ENCODE data around the gene FXYD1.
A peak's percentile ranks its signal among the peaks of the same experiment; 100 is the strongest.

The FXYD1 gene

DNA sequence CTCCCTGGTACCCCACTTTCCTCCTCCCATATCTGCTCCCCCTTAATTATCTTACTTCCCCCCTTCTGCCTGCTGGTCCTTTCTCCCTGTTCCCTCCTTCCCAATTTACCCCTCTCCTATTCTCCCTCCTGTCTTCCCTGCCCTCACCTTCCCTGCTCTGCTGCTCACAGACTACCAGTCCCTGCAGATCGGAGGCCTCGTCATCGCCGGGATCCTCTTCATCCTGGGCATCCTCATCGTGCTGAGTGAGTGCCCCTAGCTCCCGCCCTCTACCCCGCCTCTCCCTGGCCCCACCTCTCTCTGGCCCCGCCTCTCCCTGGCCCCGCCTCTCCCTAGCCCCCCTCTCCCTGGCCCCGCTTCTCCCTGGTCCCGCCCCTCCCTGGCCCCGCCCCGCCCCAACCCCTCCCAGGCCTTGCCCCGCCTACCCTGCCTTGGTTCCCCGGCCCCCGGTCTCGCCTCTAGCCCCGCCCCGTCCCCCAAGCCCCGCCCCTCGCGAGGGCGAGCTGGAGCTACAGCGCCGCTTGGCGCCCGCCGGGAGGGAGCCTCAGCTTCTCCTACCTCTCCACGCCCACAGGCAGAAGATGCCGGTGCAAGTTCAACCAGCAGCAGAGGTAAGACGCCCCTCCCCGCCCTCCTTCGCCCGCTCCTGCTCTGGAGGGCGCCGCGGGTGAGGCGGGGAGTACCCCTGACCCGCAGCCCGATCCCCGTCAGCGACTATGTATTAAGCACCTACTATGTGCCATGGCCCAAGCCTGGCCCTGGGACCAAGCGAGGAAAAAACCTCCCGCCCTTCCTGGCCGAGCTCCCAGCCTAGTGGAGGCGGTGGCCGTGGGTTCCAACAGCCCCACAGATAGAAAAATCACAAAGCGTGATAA is 2.6 kb downstream of the FXYD1 start:
- peaks cover 0 to 5% of the 10 kb centered on the region in 2 donors for H3K27me3 ChIP-seq (ENCODE audit: control insufficient read depth in 2 of 2, insufficient read depth in 2 of 2, low read length in 2 of 2)
- H3K4me3 ChIP-seq (ENCODE audit: low read length in 2 of 2) = peak overlapping the region; percentile 65 to 70
- H3K4me1 ChIP-seq (ENCODE audit: control insufficient read depth in 2 of 2, insufficient read depth in 2 of 2, low read length in 2 of 2) = peaks cover 25 to 33% of the 10 kb centered on the region in 2 donors
- H3K9ac ChIP-seq (ENCODE audit: low read depth in 1 of 2, low read length in 2 of 2) = peak overlapping the region; percentile 56 to 74
- H3K27ac ChIP-seq (ENCODE audit: low read depth in 2 of 2, low read length in 2 of 2) = peak overlapping the region; percentile 63 to 71
- H3K9me3 ChIP-seq (ENCODE audit: control insufficient read depth in 2 of 2, low read length in 2 of 2) = no peaks in the 10 kb centered on the region
- no peaks in the 10 kb centered on the region for H3K36me3 ChIP-seq (ENCODE audit: control insufficient read depth in 2 of 2, insufficient read depth in 2 of 2, low read length in 2 of 2)

DNA sequence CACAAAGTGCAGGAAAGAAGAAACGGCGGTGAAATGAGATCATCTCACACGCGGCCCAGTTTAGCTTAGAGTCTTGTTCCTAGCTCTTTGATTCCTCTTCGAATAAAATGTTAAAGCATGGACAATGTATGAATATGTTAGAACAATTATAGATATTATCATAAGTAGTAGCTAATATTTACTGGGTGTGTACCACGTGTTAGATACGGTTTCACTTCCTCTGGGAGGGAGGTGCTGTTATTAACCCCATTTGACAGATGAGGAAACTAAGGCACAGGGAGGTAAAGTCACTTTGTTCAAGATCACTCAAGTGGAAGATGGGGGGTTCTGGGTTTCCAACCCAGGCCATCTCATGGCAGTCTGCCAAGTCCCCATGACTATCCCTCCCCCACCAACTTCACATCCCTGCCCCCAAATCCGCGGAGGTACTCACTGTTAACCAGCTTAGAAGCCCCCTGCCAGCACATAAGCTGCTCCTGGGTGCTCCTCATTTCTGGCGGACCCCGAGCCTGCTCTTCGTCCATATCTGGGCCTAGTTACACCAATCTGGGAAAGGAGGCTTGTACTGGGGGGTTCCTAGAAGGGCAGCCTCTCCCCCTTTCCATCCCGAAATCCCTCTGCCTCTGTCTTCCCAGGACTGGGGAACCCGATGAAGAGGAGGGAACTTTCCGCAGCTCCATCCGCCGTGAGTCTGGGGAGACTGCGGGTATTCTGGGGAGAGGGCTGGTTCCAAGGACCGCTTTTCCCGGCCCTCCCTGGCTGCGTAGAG is 3.4 kb downstream of the FXYD1 start:
- H3K27ac ChIP-seq (ENCODE audit: low read depth in 2 of 2, low read length in 2 of 2) = no peak overlapping the region
- H3K27me3 ChIP-seq (ENCODE audit: control insufficient read depth in 2 of 2, insufficient read depth in 2 of 2, low read length in 2 of 2) = peaks cover 0 to 5% of the 10 kb centered on the region in 2 donors
- no peaks in the 10 kb centered on the region for H3K36me3 ChIP-seq (ENCODE audit: control insufficient read depth in 2 of 2, insufficient read depth in 2 of 2, low read length in 2 of 2)
- peak overlapping the region in 1 of 2 donors; percentile 34 for H3K9ac ChIP-seq (ENCODE audit: low read depth in 1 of 2, low read length in 2 of 2)
- H3K9me3 ChIP-seq (ENCODE audit: control insufficient read depth in 2 of 2, low read length in 2 of 2) = no peaks in the 10 kb centered on the region
- H3K4me1 ChIP-seq (ENCODE audit: control insufficient read depth in 2 of 2, insufficient read depth in 2 of 2, low read length in 2 of 2) = peaks cover 20 to 26% of the 10 kb centered on the region in 2 donors
- H3K4me3 ChIP-seq (ENCODE audit: low read length in 2 of 2) = peak overlapping the region in 1 of 2 donors; percentile 32

DNA sequence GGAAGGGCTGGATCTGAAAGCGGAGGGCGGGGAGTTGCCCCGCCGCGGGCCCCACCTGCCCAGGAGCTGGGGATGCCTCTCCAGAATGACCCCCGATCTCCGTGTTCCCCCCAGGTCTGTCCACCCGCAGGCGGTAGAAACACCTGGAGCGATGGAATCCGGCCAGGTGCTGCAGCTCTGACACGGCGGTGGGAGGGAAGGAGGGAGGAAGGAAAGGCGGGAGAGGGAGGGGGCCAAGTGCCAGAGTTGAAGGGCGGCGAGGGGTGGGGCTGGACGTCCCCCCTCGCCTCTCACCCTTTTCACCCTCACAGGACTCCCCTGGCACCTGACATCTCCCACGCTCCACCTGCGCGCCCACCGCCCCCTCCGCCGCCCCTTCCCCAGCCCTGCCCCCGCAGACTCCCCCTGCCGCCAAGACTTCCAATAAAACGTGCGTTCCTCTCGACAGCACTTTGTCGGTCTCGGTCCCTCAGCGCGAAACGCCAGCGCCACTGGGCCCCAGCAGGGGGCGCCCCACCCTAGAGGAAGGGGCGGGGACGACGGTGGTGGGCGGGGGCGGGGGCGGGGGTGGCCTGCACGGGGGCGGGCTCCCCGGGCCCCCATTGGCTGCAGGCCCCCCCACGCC is 4.1 kb downstream of the FXYD1 start:
- H3K27me3 ChIP-seq (ENCODE audit: control insufficient read depth in 2 of 2, insufficient read depth in 2 of 2, low read length in 2 of 2) = peaks cover 0 to 5% of the 10 kb centered on the region in 2 donors
- peaks cover 17 to 22% of the 10 kb centered on the region in 2 donors for H3K4me1 ChIP-seq (ENCODE audit: control insufficient read depth in 2 of 2, insufficient read depth in 2 of 2, low read length in 2 of 2)
- no peaks in the 10 kb centered on the region for H3K36me3 ChIP-seq (ENCODE audit: control insufficient read depth in 2 of 2, insufficient read depth in 2 of 2, low read length in 2 of 2)
- H3K27ac ChIP-seq (ENCODE audit: low read depth in 2 of 2, low read length in 2 of 2) = no peak overlapping the region
- H3K9me3 ChIP-seq (ENCODE audit: control insufficient read depth in 2 of 2, low read length in 2 of 2) = no peaks in the 10 kb centered on the region
- H3K9ac ChIP-seq (ENCODE audit: low read depth in 1 of 2, low read length in 2 of 2) = peak overlapping the region in 1 of 2 donors; percentile 34
- H3K4me3 ChIP-seq (ENCODE audit: low read length in 2 of 2) = no peak overlapping the region

DNA sequence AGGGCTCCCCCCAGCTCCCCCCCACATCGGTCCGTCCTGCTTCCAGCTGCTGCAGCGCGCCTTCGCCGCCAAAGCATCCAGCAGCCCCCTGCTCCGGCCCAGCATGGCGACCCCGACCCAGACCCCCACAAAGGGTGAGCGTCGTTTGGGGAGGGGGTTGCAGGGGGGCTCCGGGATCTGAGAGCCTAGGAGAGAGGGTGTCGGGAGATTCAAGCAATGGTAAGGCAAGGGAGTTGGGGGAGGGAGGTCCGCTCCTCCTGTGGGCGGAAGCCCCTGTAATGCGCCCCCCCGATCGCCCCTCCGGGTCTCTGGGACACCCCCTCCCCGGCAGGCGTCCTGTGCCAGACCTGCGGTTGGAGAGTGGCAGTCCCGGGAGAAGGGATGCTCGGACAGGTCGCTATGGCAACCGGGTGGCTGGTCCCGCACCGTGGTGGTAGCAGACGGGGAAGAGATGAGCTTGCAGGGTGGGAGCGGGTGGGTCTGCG is 4.6 kb downstream of the FXYD1 start, which contains the start of gene FXYD7:
Gene FXYD7 (plus strand): TSS at position 25 of the 485 bp plus-strand sequence. CDS start 79 bp downstream, at position 104.
- Histone ChIP-seq H3K27me3 (ENCODE audit: control insufficient read depth in 2 of 2, insufficient read depth in 2 of 2, low read length in 2 of 2) (peaks cover 0 to 5% of the 10 kb centered on the region in 2 donors), H3K4me3 (ENCODE audit: low read length in 2 of 2) (peak within 1 kb of the TSS in 1 of 2 donors; percentile 20), H3K4me1 (ENCODE audit: control insufficient read depth in 2 of 2, insufficient read depth in 2 of 2, low read length in 2 of 2) (peaks cover 17 to 22% of the 10 kb centered on the region in 2 donors), H3K27ac (ENCODE audit: low read depth in 2 of 2, low read length in 2 of 2) (no peak within 1 kb of the TSS), H3K9ac (ENCODE audit: low read depth in 1 of 2, low read length in 2 of 2) (peak within 1 kb of the TSS in 1 of 2 donors; percentile 34), H3K9me3 (ENCODE audit: control insufficient read depth in 2 of 2, low read length in 2 of 2) (no peaks in the 10 kb centered on the region), H3K36me3 (ENCODE audit: control insufficient read depth in 2 of 2, insufficient read depth in 2 of 2, low read length in 2 of 2) (no peaks in the 10 kb centered on the region)

DNA sequence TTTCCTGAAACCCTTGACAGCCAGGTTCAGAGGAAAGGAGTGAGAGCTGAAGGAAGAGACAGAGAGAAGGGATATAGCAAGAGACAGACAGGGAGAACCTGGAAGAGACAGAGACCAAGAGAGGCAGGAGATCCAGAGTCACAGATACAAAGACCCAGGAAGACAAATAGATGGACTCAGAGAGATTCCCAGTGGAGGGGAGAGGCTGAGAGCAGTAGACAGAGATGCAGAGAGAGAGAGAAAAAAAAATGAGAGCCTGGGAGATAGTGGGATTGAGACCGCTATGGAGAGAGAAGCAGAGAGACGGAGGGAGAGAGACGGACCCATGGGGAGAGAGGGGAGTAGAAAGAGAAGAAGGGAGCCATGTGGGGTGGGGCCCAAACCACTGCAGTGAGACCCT is 5.2 kb downstream of the FXYD1 start:
- Histone ChIP-seq H3K27ac (ENCODE audit: low read depth in 2 of 2, low read length in 2 of 2) (no peak overlapping the region), H3K4me1 (ENCODE audit: control insufficient read depth in 2 of 2, insufficient read depth in 2 of 2, low read length in 2 of 2) (peaks cover 17 to 22% of the 10 kb centered on the region in 2 donors), H3K36me3 (ENCODE audit: control insufficient read depth in 2 of 2, insufficient read depth in 2 of 2, low read length in 2 of 2) (no peaks in the 10 kb centered on the region), H3K9me3 (ENCODE audit: control insufficient read depth in 2 of 2, low read length in 2 of 2) (no peaks in the 10 kb centered on the region), H3K4me3 (ENCODE audit: low read length in 2 of 2) (no peak overlapping the region), H3K27me3 (ENCODE audit: control insufficient read depth in 2 of 2, insufficient read depth in 2 of 2, low read length in 2 of 2) (peaks cover 0 to 5% of the 10 kb centered on the region in 2 donors), H3K9ac (ENCODE audit: low read depth in 1 of 2, low read length in 2 of 2) (no peak overlapping the region)

DNA sequence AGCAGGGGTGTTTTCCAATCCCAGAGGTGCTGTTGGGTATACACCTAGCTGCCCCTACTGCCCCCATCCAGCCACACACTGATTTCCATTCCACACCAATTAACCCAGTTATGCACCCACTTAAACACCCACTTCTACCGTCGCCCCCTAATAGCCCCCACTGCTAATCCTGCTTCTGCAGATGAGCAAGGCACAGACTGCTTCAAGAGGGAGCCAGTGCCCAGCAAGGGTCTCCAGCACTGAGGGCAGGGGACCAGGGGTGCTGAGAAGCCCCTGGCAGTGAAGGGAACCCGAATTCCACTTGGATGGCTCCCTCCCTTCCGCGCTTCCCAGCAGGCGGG is 5.6 kb downstream of the FXYD1 start:
- Histone ChIP-seq H3K4me3 (ENCODE audit: low read length in 2 of 2) (no peak overlapping the region), H3K36me3 (ENCODE audit: control insufficient read depth in 2 of 2, insufficient read depth in 2 of 2, low read length in 2 of 2) (no peaks in the 10 kb centered on the region), H3K27ac (ENCODE audit: low read depth in 2 of 2, low read length in 2 of 2) (no peak overlapping the region), H3K4me1 (ENCODE audit: control insufficient read depth in 2 of 2, insufficient read depth in 2 of 2, low read length in 2 of 2) (peaks cover 17 to 22% of the 10 kb centered on the region in 2 donors), H3K9ac (ENCODE audit: low read depth in 1 of 2, low read length in 2 of 2) (no peak overlapping the region), H3K9me3 (ENCODE audit: control insufficient read depth in 2 of 2, low read length in 2 of 2) (no peaks in the 10 kb centered on the region), H3K27me3 (ENCODE audit: control insufficient read depth in 2 of 2, insufficient read depth in 2 of 2, low read length in 2 of 2) (peaks cover 0 to 5% of the 10 kb centered on the region in 2 donors)

DNA sequence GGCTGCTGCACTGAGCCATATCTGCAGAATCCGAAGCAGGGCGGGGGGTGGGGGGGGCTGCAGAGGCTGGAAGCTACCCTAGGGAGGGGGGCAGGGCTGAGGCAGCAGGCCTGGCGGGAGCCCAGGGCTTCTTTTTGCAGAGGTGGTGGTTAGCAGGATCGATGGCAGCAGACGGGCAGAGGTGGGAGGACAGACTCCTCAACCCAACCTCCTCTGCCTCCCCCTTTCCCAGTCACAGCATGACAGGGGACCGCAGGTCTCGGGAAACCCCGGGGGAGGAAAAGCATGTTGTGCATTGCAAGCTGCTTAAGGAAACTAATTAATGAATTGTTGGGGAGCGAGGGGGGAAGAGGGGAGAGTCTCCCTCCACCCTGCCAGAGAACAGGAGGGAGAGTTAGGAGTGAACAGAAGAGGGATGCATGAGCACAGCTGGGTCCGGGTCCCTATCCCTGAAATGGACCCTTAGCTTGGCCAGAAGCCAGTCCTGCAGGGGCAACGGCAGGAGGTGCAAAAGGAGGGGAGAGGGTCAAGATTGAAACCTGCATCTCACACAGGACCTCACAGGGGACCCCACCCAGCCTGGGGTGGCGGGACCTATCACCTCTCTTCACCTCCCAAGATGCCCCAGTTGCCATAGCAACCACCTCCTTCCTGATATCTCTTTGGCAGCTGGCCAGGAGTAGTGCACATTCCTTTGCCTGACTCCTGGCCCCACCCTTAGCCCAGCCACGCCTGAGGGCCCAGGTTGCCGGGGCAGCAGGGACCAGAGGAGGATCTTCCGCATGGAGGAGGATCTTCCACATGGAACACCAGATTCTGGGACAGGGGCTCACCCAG is 6.2 kb downstream of the FXYD1 start:
- H3K27ac ChIP-seq (ENCODE audit: low read depth in 2 of 2, low read length in 2 of 2) = no peak overlapping the region
- no peak overlapping the region for H3K9ac ChIP-seq (ENCODE audit: low read depth in 1 of 2, low read length in 2 of 2)
- no peaks in the 10 kb centered on the region for H3K9me3 ChIP-seq (ENCODE audit: control insufficient read depth in 2 of 2, low read length in 2 of 2)
- H3K27me3 ChIP-seq (ENCODE audit: control insufficient read depth in 2 of 2, insufficient read depth in 2 of 2, low read length in 2 of 2) = peaks cover 0 to 5% of the 10 kb centered on the region in 2 donors
- peaks cover 17% of the 10 kb centered on the region in 2 donors for H3K4me1 ChIP-seq (ENCODE audit: control insufficient read depth in 2 of 2, insufficient read depth in 2 of 2, low read length in 2 of 2)
- no peak overlapping the region for H3K4me3 ChIP-seq (ENCODE audit: low read length in 2 of 2)
- H3K36me3 ChIP-seq (ENCODE audit: control insufficient read depth in 2 of 2, insufficient read depth in 2 of 2, low read length in 2 of 2) = no peaks in the 10 kb centered on the region

DNA sequence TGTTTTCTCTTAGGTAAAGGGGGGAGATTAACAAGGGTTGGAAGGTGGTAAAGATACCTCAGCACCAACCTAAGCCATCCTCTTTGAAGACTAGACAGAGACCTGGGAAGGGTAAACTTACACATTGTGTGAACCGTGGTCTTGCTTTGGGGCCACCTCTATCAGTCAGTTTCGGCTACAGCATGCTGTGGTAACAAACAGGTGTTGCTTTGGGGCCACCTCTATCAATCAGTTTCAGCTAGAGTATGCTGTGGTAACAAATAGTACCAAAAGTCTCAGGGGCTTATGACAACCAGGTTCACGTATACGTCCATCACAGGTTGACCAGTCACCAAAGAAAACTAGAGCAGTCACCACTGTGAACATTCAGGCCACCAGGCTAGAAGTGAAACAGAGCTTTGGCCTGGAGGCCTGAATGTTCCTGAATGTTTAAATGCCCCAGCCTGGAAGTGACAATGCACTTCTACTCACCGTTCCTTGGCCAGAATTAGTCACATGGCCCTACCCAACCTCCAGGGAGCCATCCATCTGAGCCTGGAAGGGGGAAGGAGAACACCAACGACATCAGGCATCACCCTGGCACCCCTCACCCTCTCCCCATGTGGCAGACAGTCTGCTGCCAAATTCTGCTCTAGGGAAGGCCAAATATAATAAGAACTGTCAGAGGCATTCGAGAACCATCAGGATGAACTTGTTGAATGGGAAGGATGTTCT is 8.3 kb downstream of the FXYD1 start:
- no peak overlapping the region for H3K4me3 ChIP-seq (ENCODE audit: low read length in 2 of 2)
- no peak overlapping the region for H3K27ac ChIP-seq (ENCODE audit: low read depth in 2 of 2, low read length in 2 of 2)
- H3K9ac ChIP-seq (ENCODE audit: low read depth in 1 of 2, low read length in 2 of 2) = no peak overlapping the region
- peaks cover 4 to 5% of the 10 kb centered on the region in 2 donors for H3K27me3 ChIP-seq (ENCODE audit: control insufficient read depth in 2 of 2, insufficient read depth in 2 of 2, low read length in 2 of 2)
- peaks cover 4 to 6% of the 10 kb centered on the region in 2 donors for H3K4me1 ChIP-seq (ENCODE audit: control insufficient read depth in 2 of 2, insufficient read depth in 2 of 2, low read length in 2 of 2)
- no peaks in the 10 kb centered on the region for H3K36me3 ChIP-seq (ENCODE audit: control insufficient read depth in 2 of 2, insufficient read depth in 2 of 2, low read length in 2 of 2)
- no peaks in the 10 kb centered on the region for H3K9me3 ChIP-seq (ENCODE audit: control insufficient read depth in 2 of 2, low read length in 2 of 2)

DNA sequence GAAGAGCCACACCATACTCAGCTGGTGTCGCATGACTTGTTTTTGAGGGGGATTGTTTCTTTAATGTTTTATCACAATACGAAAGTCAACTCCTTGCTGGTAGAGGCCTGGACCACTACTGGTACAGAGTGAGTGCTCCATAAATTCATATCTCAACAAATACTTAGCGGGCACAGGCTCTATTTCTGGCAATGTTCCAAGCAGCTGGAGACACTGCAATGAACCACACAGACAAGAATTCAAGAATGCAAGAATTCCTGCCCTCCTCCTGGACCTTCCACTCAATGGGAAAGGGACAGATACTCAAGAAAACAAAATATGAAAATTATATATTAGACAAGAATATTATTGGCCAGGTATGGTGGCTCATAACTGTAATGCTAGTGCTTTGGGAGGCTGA is 10.8 kb downstream of the FXYD1 start:
- Histone ChIP-seq H3K36me3 (ENCODE audit: control insufficient read depth in 2 of 2, insufficient read depth in 2 of 2, low read length in 2 of 2) (no peaks in the 10 kb centered on the region), H3K4me3 (ENCODE audit: low read length in 2 of 2) (no peak overlapping the region), H3K27me3 (ENCODE audit: control insufficient read depth in 2 of 2, insufficient read depth in 2 of 2, low read length in 2 of 2) (peaks cover 10 to 12% of the 10 kb centered on the region in 2 donors)

More for the DNA sequence above, 10.8 kb downstream of the FXYD1 start:
- no peaks in the 10 kb centered on the region for H3K9me3 ChIP-seq (ENCODE audit: control insufficient read depth in 2 of 2, low read length in 2 of 2)
- H3K9ac ChIP-seq (ENCODE audit: low read depth in 1 of 2, low read length in 2 of 2) = no peak overlapping the region
- peaks cover 4 to 8% of the 10 kb centered on the region in 2 donors for H3K4me1 ChIP-seq (ENCODE audit: control insufficient read depth in 2 of 2, insufficient read depth in 2 of 2, low read length in 2 of 2)
- H3K27ac ChIP-seq (ENCODE audit: low read depth in 2 of 2, low read length in 2 of 2) = no peak overlapping the region

Data from mucosa of rectum (tissue), 2 donors.